ENCODE measurements around the gene UCK1. TPM values are rescaled to one million over a fixed set of nuclear protein-coding genes. Genes with fewer than 3 reads are reported as not detected.
A peak's percentile ranks its signal among the peaks of the same experiment; 100 is the strongest.

Gene UCK1
- total and polyA plus RNA-seq, 2 of the 13 experiments (the other 11 are each of a cell fraction or from before 2014, with no cell fraction given): 11.0 to 24.1 TPM

GRCh38 chr9:131503626-131504465 is 27.2 kb downstream of the UCK1 start (continued):
- TF ChIP-seq KLF12 (CRISPR knock-in tag; IDR thresholded peaks at IDR 0.05; ENCODE audit: borderline replicate concordance): 0 out of 2 replicates have a peak, but pooled peaks have one; percentile 25
- TF ChIP-seq SOX6 (IDR thresholded peaks at IDR 0.05): no peak
- TF ChIP-seq SOX6 (CRISPR knock-in tag; IDR thresholded peaks at IDR 0.05): 0 out of 2 replicates have a peak, but pooled peaks have one; percentile 22
- TF ChIP-seq ZSCAN31 (CRISPR knock-in tag; IDR thresholded peaks at IDR 0.05; ENCODE audit: low read depth): no peak
- peak; percentile 10; the same call in 1 of the 2 replicates for TF ChIP-seq ZNF782 (CRISPR knock-in tag; IDR thresholded peaks at IDR 0.05; ENCODE audit: borderline replicate concordance)
- TF ChIP-seq MED1 (CRISPR knock-in tag; IDR thresholded peaks at IDR 0.05): no peak
- no peak for TF ChIP-seq ZXDC (CRISPR knock-in tag; IDR thresholded peaks at IDR 0.05)
- TF ChIP-seq HOXA9 (CRISPR knock-in tag; IDR thresholded peaks at IDR 0.05; ENCODE audit: borderline replicate concordance): no peak
- no peak for TF ChIP-seq SP140L (CRISPR knock-in tag; IDR thresholded peaks at IDR 0.05; ENCODE audit: borderline replicate concordance)
- no peak for TF ChIP-seq ZNF780A (CRISPR knock-in tag; IDR thresholded peaks at IDR 0.05)
- TF ChIP-seq ZIK1 (CRISPR knock-in tag; IDR thresholded peaks at IDR 0.05; ENCODE audit: borderline replicate concordance, low read depth): no peak
- no peak for TF ChIP-seq PHB2 (IDR thresholded peaks at IDR 0.05; ENCODE audit: partially characterized antibody)
- TF ChIP-seq ONECUT2 (CRISPR knock-in tag; IDR thresholded peaks at IDR 0.05): no peak
- no peak for TF ChIP-seq ZNF879 (CRISPR knock-in tag; IDR thresholded peaks at IDR 0.05)
- no peak for TF ChIP-seq ZNF232 (CRISPR knock-in tag; IDR thresholded peaks at IDR 0.05; ENCODE audit: borderline replicate concordance)
- TF ChIP-seq HIC2 (CRISPR knock-in tag; IDR thresholded peaks at IDR 0.05; ENCODE audit: low read depth): 0 out of 2 replicates have a peak, but pooled peaks have one; percentile 19
- no peak for TF ChIP-seq SRY (CRISPR knock-in tag; IDR thresholded peaks at IDR 0.05)
- no peak for TF ChIP-seq ETS1 (CRISPR knock-in tag; IDR thresholded peaks at IDR 0.05)
- TF ChIP-seq ZNF691 (CRISPR knock-in tag; IDR thresholded peaks at IDR 0.05; ENCODE audit: borderline replicate concordance, low read depth): 0 out of 2 replicates have a peak, but pooled peaks have one; percentile 15
- TF ChIP-seq ZNF639 (CRISPR knock-in tag; conservative IDR thresholded peaks at IDR 0.05): no peak

All from HepG2 (cell line).